ENCODE measurements around the gene ADARB2.

DNA sequence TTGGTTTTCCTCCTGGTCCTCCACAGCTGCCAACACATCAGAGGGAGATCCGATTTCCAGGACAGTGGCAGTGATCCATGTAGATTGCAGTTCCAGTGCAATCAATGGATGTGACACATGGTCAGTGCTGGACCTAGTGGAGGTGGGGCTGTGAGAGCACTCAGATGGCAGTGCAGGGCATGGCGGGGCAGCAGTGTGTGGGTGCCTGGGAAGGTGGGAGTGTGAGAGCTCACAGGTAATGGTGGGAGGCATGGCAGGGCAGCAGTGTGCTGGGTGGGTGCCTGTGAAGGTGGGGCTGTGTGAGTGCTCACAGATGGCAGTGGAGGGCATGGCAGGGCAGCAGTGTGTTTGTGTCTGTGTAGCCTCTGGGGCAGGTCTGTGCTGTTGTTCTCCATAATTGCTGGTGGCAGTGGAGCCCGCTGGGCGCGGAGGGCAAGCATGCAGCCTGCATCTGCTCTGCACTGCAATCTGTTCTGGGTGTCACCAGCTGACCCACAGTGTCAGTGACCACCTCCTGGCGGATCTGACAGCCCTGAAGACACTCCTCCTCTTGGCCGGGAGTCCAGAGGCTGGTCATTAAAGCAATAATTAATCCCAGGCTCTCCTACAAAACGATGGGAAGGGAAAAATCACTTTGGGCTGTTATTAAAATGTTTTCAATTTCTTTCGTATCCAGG lies 8.6 kb upstream of the ADARB2 start:
- TF ChIP-seq, protein P1, sequence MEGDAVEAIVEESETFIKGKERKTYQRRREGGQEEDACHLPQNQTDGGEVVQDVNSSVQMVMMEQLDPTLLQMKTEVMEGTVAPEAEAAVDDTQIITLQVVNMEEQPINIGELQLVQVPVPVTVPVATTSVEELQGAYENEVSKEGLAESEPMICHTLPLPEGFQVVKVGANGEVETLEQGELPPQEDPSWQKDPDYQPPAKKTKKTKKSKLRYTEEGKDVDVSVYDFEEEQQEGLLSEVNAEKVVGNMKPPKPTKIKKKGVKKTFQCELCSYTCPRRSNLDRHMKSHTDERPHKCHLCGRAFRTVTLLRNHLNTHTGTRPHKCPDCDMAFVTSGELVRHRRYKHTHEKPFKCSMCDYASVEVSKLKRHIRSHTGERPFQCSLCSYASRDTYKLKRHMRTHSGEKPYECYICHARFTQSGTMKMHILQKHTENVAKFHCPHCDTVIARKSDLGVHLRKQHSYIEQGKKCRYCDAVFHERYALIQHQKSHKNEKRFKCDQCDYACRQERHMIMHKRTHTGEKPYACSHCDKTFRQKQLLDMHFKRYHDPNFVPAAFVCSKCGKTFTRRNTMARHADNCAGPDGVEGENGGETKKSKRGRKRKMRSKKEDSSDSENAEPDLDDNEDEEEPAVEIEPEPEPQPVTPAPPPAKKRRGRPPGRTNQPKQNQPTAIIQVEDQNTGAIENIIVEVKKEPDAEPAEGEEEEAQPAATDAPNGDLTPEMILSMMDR (conservative IDR thresholded peaks at IDR 0.05 in 1 of 2, IDR thresholded peaks at IDR 0.05 in 1 of 2; ENCODE audit: low read depth in 1 of 2, low read length in 2 of 2) = no peak
- no peak for TF ChIP-seq EZH2 (IDR thresholded peaks at IDR 0.05; ENCODE audit: low read length, missing control alignments)
